AG08396 (cell line): ENCODE results near the gene TALDO1.

ENCODE experiments used
- DNase-seq: peaks from one replicate; pipeline ENCODE4 v3.0.0; 2012; ENCODE audit warnings: low spot score, mixed read lengths

TALDO1 gene

DNA sequence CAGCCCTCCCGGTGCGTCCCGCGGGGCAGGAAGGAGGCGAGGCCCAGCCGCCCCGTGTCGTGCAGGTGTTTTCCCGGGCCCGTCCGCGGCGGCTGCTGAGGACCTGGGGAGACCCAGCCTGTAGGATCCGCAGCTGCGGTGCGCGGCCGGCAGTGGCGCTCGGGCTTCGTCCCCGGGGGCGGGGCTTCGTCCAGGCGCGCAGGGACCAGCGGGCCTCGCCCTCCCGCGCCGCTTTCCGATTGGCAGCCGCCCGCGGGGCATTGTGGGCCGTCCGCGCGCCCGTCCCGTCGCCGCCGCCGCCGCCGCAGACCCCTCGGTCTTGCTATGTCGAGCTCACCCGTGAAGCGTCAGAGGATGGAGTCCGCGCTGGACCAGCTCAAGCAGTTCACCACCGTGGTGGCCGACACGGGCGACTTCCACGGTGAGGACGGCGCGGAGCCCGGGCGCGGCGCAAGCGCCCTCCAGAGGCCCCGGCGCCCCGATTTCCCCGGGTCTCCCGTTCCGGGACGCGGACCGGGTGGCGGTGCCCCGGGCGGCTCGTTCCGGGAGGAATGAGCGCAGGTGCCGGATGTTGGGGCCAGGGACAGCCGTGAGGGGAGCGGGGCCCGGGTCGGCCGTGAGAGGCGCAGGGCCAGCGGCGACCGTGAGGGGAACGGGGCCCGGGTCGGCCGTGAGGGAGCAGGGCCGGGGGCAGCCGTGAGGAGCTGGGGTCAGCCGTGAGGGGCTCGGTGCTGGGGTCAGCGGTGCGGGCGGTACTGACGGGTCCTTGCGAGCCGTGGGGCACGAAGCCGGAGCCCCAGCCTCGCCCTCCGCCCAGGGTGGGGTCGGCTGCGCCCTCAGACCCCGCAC is at the start of gene TALDO1:
Gene TALDO1, plus strand, starts transcription at position 307 of the 849 bp plus-strand sequence. Its CDS starts 18 bp downstream, at position 325.
- peak; percentile 98 for DNase-seq

- DNase-seq = no peak
These were observed 49.4 kb upstream of the TALDO1 start for GRCh38 chr11:697811-698311.

GRCh38 chr11:698493-699115 is 48.7 kb upstream of the TALDO1 start:
- no peak for DNase-seq

DNA sequence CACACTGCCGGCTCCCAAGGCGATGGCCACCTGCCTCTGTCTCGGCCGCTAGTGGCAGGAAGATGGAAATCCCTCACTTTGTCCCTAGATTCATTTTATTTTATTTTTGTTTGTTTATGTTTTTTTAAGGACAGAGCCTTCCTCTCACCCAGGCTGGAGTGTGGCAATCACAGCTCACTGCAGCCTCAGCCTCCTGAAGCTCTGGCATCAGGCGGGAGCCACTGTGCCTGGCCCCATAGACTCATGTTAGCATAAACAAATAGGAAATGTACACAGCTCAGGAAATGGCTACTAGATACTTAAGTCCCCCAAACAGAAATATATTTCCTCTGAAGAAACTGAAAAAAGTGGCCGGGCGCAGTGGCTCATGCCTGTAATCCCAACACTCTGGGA is 48.2 kb upstream of the TALDO1 start:
- no peak for DNase-seq

- DNase-seq = no peak
These were observed 47.5 kb upstream of the TALDO1 start for GRCh38 chr11:699753-700152.

GRCh38 chr11:701741-702461 is 45.4 kb upstream of the TALDO1 start:
- DNase-seq = no peak

DNA sequence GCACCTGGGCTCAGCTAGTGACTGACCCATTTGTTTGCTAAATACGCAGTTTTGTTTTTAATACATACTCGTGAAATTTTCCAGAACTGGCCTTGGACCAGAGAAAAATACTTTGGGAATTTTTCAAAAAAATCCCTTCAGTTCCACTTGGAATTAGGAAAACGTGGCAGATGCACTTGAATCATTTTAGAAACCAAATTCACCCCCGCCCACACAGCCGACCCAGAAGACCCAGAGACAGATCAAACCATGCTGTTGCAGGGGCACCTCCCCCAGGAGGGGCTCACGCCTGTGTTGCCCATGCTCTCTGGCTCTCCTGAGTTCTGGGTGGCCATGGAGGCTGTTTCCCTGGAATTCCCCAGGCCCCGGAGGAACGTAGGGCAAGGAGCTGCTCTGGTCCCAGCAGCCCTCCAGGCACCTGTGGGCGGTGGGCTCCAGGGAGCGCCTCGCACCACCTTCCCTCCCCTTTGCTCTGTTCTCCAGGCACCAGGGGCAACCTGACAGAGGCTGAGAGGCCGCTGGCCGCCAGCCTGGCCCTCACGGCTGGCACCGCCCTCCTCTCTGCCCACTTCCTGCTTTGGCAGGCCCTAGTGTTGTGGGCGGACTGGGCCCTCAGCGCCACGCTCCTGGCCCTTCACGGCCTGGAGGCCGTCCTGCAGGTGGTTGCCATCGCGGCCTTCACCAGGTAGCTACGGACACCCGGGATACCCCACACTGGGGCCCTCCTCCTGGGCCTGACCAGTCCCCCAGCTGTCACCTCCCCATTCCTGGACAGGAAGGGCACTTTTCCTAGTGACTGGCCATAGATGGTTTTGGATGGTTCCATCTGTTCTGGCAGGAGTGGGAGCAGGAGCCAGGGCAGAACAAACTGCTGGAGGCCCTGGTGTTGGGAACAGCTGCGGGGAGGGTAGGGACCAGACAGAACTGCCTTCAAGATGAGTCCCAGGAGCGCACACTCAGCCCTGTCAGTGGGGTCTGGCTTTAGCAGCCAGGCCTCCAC is 44.5 kb upstream of the TALDO1 start:
- no peak for DNase-seq

DNA sequence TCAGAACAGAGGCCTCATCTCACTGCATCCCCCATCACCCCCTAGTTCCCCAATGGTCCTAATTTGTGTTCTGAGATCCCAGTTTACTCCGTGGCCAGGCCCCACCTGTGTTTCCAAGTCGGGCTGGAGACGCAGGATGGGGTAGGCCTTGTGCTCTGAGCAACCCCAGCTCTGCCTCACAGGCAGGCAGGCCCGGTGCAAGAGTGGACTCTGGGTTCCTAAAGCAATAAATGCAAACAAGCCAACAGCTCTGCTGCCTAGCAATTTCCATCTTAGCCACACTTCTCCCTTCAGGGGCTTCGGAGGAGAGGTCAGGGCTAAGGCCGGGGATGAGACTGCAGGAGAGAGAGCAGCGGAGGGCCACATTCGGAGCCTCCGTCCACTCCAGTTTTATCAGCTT is 43.8 kb upstream of the TALDO1 start:
- DNase-seq = no peak

GRCh38 chr11:704228-704674 is 43.0 kb upstream of the TALDO1 start:
- DNase-seq = no peak

DNA sequence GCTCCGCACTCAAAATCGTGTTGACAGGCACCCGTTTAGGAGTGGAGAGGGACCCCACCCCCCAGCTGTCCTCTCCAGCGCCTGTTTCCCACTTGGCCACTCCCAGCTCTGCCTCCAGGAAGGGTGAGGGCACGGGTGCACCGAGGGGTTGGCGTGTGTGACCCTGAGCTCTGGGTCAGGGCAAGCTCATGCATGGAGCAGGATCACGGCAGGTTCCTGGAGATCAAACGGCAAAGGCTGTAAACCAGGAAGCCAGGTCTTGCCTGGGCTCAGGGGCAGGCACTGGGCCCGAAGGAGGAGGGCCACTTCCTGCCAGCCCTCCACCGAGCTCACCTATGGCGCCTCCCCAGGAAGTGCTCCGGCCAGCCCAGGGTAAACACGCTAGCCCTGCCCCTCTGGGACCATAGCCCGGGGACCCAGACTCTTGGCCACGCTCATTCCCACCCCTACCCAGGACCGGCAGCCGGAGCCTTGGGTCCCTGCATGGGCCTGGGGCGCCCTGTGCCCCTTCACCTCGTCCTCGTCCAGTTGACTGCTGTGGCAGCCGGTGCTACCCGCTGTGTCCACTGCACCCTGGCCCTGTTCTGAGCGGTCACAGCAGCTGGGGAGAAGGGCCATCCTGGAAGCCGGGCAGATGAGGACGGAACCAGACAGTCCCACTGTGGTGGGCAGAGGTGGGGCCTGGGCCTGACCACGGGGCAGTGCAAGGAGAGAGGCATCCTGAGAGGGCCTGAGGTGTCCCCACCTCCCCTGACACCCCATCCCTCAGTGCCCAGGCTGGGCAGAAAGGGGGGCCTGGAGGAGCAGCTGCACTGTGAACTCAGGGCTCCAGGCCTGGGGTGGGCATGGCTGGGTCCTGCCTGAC is 42.3 kb upstream of the TALDO1 start:
- DNase-seq = no peak

- DNase-seq = no peak
These were observed 41.4 kb upstream of the TALDO1 start, which contains the start of gene EPS8L2 for GRCh38 chr11:705646-706438. Gene EPS8L2 (plus strand): TSS chr11:706231. CDS start chr11:709408, 3,177 bp downstream.

DNA sequence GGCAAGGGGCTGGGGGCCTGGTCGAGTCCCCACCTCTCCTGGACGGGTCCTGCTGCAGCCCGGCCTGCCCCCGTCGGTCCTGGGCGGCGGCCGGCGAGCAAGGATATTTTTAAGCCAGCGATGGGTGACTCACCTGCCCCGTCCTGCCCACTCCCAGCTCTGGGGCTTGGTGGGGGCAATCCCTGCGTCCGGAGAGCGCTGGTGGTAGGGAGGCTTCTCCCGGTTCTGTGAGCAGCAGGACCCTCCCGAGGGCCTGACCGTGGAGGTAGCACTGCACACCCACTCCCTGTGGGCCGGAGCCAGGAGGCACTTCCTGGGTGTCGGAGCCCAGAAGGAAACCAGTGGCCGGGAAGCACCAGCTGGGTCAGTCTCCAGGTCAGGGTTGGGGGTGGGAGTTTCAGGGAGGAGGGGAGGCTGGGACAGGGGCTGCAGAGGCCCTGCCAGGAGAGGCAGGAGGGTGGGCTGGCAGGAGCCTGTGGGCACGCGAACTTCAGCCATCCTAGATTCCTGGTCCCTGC is 40.8 kb upstream of the TALDO1 start:
- peak; percentile 82 for DNase-seq

- peak; percentile 76 for DNase-seq
These were observed 40.1 kb upstream of the TALDO1 start for GRCh38 chr11:706957-707816.

DNA sequence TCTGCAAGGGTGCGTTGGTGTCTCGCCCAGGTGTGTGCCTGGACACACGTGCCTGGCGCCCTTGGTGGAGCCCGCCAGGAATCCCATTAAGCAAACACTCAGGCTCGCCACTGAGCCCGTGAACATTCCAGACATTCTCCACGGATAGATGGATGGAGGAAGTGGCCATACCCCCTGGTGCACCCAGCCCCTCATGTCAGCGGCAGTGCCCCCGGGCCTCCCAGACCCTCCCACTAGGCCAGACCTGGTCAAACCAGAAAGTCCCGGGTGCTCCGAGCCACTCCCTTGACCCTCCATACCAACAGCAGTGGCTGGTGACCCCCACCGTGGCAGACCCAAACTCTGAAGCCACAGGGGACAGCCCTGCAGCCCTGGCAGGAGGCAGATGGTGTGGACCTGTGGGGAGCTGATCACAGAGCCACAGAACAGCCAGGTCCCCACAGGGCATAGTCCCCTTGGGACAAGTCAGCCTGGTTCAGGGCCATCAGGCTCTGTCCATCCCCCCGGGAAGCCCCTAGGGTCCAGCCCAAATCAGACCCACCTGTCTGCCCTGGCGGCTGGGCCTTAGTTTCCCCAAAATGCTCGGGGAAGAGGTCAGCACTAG is 39.3 kb upstream of the TALDO1 start:
- DNase-seq = no peak

GRCh38 chr11:708511-708910 is 38.8 kb upstream of the TALDO1 start:
- no peak for DNase-seq

GRCh38 chr11:709109-709997 is 37.9 kb upstream of the TALDO1 start:
- no peak for DNase-seq

DNA sequence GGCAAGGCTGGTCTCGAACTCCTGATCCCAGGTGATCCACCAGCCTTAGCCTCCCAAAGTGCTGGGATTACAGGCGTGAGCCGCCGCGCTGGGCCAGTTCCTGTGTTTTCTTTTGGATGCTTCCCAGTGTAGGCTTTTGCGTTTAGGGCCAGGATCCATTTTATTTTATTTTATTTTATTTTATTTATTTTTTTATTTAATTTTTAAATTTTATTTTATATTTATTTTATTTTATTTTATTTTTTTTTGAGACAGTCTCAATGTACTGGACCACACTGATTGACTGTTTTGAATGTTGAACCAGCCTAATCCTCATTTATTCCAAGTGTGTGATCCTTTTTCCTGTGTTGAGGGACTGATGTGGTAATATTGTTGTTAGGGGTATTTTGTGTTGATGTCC is 32.8 kb upstream of the TALDO1 start:
- DNase-seq = no peak
